NCI-H345 treated with DMSO at 0.1 percent for 48 hours (cell line): ENCODE data around the gene TBX2.

Experiments
- DNase-seq: peaks from one replicate; lab custom pipeline; 2025; ENCODE audit not compliant: unreplicated experiment; lab: John Stamatoyannopoulos, UW

The TBX2 gene

GRCh38 chr17:61387011-61387410 is 12.6 kb upstream of the TBX2 start:
- no peak for DNase-seq

DNA sequence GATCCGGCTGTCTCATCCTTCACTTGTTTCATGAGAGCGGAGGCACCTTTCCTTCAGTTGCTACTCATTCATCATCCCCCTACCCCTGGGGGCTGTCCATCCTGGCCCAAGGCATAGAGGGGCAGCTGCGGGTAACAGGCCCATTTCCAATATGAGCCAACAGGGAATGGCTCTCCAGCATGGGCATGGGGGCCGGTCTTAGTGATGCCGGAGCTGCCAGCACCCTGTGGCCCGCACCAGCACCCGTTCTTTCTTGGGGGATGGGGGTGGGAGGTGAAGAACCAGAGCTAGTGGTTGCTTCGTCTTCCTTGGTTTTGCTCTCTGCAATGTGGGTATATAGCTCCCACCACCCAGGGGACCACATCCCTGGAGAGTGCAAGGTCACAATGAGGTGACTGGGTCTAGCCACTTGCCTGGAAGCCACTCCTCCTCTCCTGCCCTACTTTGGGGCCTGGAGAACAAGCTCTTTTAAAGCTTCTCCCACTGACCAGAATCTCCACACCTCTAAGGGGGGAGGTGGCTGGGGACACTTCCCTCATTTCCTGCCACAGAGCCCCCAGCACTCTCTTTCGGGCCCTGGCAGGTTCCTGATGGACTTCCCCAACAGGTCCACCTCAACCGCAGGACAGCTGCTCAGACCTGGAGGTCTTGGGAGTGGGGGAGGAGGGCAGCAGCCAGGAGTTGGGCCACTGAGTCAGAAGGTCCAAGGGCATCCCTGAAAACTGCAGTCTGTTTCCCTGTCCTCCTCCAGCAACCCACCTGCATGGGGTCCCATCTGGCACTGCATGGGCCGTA is 11.9 kb upstream of the TBX2 start:
- no peak for DNase-seq

DNA sequence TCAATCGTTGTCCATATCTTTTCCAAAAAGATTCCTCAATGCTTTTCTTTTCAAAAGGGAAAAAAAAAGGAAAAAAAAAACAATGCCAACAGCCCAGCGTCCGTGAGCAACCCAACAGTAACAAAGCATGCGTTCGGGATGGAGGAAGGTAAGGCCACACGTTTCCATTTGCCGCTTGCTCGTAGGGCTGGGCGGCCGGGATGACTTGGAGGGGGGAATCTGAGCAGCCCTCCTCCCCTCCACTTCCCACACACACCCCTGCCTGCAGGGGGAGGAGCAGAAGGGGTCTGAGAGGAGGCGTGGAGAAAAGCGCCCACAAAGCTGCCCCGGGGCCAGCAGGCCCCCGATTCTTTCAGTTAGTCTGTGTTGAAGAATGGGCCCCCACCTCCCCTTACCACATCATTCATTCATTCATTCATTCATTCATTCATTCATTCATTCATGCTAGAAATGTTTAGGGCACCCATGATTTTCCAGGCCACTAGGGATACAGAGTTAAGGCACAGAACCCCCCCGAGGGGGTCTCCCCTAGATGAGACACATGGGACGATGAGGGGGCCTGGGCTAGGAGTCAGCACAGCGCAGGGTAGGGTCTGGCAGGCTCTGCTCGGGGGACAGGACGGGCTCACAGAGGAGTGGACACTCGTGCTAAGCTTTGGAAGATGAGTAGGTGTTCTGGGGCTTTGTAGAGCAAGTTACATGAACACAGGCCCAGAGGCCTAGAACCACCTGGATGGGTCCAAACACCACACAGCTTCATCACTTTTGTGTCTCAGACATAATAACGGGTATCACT is 10.9 kb upstream of the TBX2 start:
- DNase-seq: no peak

GRCh38 chr17:61389670-61390478 is 9.8 kb upstream of the TBX2 start:
- DNase-seq: no peak

DNA sequence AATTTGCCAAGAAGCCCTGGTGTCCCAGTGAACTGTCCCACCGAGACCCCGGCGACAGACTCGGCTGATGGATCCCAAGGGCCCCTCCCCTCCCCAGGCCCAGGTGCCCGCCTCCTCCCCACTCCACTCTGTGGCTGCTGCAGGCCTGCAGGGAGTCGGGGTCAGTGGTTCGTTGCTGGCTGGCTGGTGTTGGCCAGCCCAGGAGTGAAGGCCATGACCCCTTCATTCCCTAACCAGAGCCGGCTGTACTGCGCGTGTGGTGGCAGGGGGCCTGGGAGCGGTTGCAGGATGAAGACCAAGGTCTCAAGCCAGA is 9.2 kb upstream of the TBX2 start:
- DNase-seq: no peak

DNA sequence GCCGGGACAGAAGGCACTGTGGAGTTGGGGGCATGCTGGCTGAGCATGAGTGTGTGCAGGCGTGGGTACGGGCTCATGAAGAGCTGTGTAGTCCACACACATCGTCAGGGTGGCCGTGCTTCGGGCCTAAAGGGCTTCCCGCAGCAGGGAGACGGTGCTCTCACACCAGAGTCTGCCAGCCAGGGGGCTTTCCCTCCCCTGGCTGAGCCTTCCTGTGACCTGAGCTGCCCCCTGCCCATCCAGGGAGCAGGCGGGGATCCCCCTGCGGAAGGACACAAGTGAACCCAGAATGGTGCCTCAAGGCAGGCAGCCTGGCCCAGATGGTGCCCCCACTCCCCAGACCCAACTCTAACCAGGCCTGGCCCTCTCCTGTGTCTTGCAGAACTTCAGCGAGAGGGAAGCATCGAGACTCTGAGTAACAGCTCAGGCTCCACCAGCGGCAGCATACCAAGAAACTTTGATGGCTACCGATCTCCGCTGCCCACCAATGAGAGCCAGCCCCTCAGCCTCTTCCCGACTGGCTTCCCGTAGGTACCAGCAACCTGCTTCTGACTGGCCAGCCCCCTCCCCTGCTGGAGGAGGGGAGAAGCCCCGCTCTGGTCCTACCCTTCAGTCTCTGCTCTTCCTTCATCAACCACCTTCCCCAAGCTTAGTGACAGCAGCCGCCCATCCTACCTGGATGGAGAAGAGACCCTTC is 7.9 kb upstream of the TBX2 start:
- no peak for DNase-seq

- no peak for DNase-seq
Observed at GRCh38 chr17:61392679-61393078, 7.0 kb upstream of the TBX2 start.

DNA sequence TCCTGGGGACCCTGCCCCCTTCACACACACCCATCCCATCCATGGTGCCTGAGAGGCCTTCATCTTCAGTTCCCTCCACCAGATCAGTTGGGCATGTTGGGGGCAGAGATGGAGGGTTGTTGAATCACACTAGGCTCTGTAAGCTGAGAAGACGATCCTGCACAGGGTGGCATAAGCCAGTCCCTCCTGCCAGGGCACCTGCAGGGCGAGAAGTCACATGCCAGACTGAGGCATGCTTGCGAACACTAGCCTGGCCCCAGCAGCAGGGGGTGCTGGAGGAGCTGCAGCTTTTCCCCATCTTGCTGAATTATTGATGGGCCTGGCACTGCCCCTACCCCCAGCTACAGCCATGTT is 6.1 kb upstream of the TBX2 start:
- no peak for DNase-seq

DNA sequence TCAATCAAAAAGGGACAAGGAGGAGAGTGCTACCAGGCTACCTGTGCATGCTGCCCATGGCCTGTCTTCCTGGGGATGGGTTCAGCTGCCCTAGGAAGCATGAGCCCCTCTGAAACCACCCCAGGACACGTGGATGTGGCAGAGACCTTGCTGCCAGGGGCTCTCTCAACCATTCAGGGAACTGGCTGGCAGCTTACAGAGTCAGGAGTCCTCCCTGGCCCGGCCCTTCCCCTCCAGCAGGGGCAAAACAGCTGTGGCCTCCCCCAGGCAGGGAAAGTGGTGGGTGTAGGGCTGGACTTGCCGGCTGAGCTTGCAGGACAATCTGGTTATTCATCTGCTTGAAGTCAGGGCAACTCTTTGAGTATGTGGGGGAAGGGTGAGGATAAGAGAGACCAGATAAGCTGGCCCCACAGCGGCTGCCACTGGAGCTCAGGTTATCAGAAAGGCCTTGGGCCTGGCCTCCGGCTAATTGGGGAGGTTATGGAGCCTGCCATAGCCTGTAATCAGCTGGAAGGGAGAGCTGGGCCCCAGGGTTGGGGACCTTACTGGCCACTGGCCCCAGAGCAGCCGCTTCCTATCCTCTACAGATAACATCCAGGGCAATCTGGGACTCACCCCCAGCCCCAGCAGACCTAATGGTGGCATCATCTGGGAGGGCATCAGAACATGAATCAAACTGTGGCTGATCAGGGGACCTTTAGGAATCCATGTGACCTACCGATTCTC is 5.6 kb upstream of the TBX2 start:
- DNase-seq: no peak

GRCh38 chr17:61394630-61395408 is 4.8 kb upstream of the TBX2 start:
- no peak for DNase-seq

GRCh38 chr17:61395409-61395982 is 4.1 kb upstream of the TBX2 start:
- no peak for DNase-seq

DNA sequence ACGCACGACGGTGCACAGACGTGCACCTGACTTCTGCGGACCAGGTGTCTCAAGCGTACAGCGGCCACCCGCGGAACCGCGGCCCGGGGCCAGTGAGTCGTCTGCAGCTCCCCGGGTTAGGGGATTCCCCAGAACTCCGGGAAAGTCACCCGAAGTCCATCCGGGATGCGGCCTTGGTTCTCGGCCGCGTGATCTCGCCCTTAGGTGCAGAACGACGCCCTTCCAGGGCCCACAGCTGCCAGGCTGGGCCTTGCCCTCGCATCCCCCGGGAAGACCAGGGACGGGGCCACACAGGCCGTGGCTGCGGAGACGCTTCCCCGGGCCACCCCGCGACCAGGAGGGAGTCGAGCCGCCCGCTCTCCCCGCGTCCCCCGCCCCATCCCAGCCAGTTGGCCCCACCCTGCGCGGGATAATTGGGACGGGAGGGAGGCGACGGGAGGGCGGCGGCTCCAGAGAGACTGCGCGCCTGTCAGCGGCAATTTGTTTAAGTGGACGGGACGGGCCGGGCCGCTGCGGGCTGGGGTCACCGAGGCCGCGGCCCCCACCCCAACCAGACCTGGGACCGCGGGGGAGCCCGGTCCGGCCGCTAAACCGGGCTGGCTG is 3.6 kb upstream of the TBX2 start:
- no peak for DNase-seq

- DNase-seq: no peak
Observed at GRCh38 chr17:61396586-61397085, 3.0 kb upstream of the TBX2 start.

GRCh38 chr17:61397086-61397842 is 2.4 kb upstream of the TBX2 start:
- no peak for DNase-seq

GRCh38 chr17:61398721-61399130 is 917 bp upstream of the TBX2 start:
- no peak for DNase-seq

- no peak for DNase-seq
Observed at GRCh38 chr17:61400066-61400716, 548 bp downstream of the TBX2 start.

- no peak for DNase-seq
Observed at GRCh38 chr17:61400717-61401388, 1.2 kb downstream of the TBX2 start.
